HepG2 (cell line): Measurements from ENCODE around the gene MFNG. TPM values are rescaled to one million over a fixed set of nuclear protein-coding genes. Genes with fewer than 3 reads are reported as not detected.

Source experiments
- ATAC-seq: fragments of 200-7000 bp; cut with Tn5 transposase; 3 replicates; pipeline ENCODE4 v1.9.1; 2020; ENCODE audit warnings: mild to moderate bottlenecking, moderate library complexity
- BruUV-seq: library from RNA; stranded (reverse); fragments of 400-500 nt; replicated peaks from 2 replicates; lab custom pipeline; 2021; lab: Mats Ljungman, UMichigan
- CTCF ChIA-PET: fragments of 300-600 bp; formaldehyde crosslinking; extraction: SDS; loops from one replicate; lab custom pipeline; 2021; ENCODE audit warnings: low total read pairs, inconsistent platforms, low intra/inter-chr PET ratio; lab: Yijun Ruan, JAX
- POLR2A ChIA-PET: fragments of 350-600 bp; sonication (Branson Sonifier 250); formaldehyde crosslinking; loops from one replicate; lab custom pipeline; 2020; ENCODE audit warnings: antibody characterized with exemption, inconsistent platforms; lab: Yijun Ruan, JAX
- DNase-seq: peaks from one replicate; pipeline ENCODE4 v3.0.0-alpha.2; 2015; ENCODE audit warnings: low spot score
- FAIRE-seq: peaks from 3 replicates; lab custom pipeline; 2011; peaks lifted over from hg19 to GRCh38; lab: Jason Lieb, UNC
- H2AFZ ChIP-seq: one replicate; pipeline ENCODE4 v1.6.1; 2011; ENCODE audit warnings: low read length, inconsistent platforms
- H3K27ac ChIP-seq: fragments of 300-600 bp; 3 replicates; pipeline ENCODE4 v1.8.0; 2011; ENCODE audit warnings: mixed run types, mild to moderate bottlenecking, mixed read lengths, low read length, inconsistent platforms; ENCODE audit not compliant: insufficient read depth; ENCODE audit errors: extremely low read length
- H3K27me3 ChIP-seq, 2 experiments: fragments of 200-600 bp in 1 of 2; 2 replicates in 1 of 2; 3 replicates in 1 of 2; pipeline versions ENCODE4 v1.6.0 to v1.8.0; 2011; ENCODE audit warnings: low read length in 2 of 2, mild to moderate bottlenecking in 2 of 2, moderate library complexity in 2 of 2, inconsistent platforms in 1 of 2; ENCODE audit not compliant: insufficient read depth in 2 of 2, control insufficient read depth in 1 of 2
- H3K36me3 ChIP-seq, 2 experiments: fragments of 200-600 bp in 1 of 2; replicated peaks in 1 of 2; 2 replicates in 1 of 2; 3 replicates in 1 of 2; pipeline versions ENCODE4 v1.5.1 to v1.8.0; 2011; ENCODE audit warnings: low read length in 2 of 2, inconsistent platforms in 1 of 2; ENCODE audit not compliant: insufficient read depth in 2 of 2, control insufficient read depth in 1 of 2
- H3K4me1 ChIP-seq: 2 replicates; pipeline ENCODE4 v1.5.1; 2012; ENCODE audit warnings: low read length, inconsistent platforms; ENCODE audit not compliant: insufficient read depth
- H3K4me2 ChIP-seq: 2 replicates; pipeline ENCODE4 v1.6.0; 2011; ENCODE audit warnings: low read depth, low read length, inconsistent platforms
- H3K4me3 ChIP-seq, 3 experiments: fragments of 200-600 bp in 1 of 3; sonication (generic), shearing (Covaris generic) in 1 of 3; replicated peaks in 1 of 3; 2 replicates each; pipeline ENCODE4 v1.5.1; 2011 to 2016; ENCODE audit warnings: low read length in 3 of 3, inconsistent platforms in 2 of 3, low read depth in 2 of 3, mild to moderate bottlenecking in 2 of 3, control low read depth in 1 of 3, mixed read lengths in 1 of 3; ENCODE audit not compliant: insufficient read depth in 1 of 3
- H3K79me2 ChIP-seq: one replicate; pipeline ENCODE4 v1.6.1; 2011; ENCODE audit warnings: low read length, inconsistent platforms; ENCODE audit not compliant: insufficient read depth
- H3K9ac ChIP-seq: 2 replicates; pipeline ENCODE4 v1.6.0; 2011; ENCODE audit warnings: mild to moderate bottlenecking, low read depth, low read length, inconsistent platforms; ENCODE audit not compliant: insufficient read depth
- H3K9me3 ChIP-seq: 2 replicates; pipeline ENCODE4 v1.5.1; 2012; ENCODE audit warnings: mild to moderate bottlenecking, low read length
- H4K20me1 ChIP-seq: 2 replicates; pipeline ENCODE4 v1.6.0; 2011; ENCODE audit warnings: inconsistent platforms, mild to moderate bottlenecking, low read length, moderate library complexity; ENCODE audit not compliant: insufficient read depth
- CBX2 ChIP-seq, 2 experiments: fragments of 200-600 bp in 1 of 2; sonication (generic); formaldehyde crosslinking in 1 of 2; IDR thresholded peaks; 2 replicates each; pipeline versions ENCODE4 v1.7.0 to v1.8.1; 2018 to 2022; ENCODE audit warnings: low read depth in 2 of 2, low read length in 1 of 2, mild to moderate bottlenecking in 1 of 2, missing genetic modification reagents in 1 of 2
- DMTF1 ChIP-seq: sonication (generic); formaldehyde crosslinking; IDR thresholded peaks from 2 replicates; pipeline ENCODE4 v1.4.0; 2020; ENCODE audit warnings: mild to moderate bottlenecking, missing genetic modification reagents
- EHMT2 ChIP-seq: fragments of 200-600 bp; sonication (generic); IDR thresholded peaks from 2 replicates; pipeline ENCODE4 v1.7.0; 2017; ENCODE audit warnings: antibody characterized with exemption, low read depth, low read length, borderline replicate concordance
- HHEX ChIP-seq: IDR thresholded peaks from 2 replicates; pipeline ENCODE4 v1.6.1; 2016; ENCODE audit warnings: control low read depth
- HMGA1 ChIP-seq: sonication (generic); formaldehyde crosslinking; conservative IDR thresholded peaks from 2 replicates; pipeline ENCODE4 v1.4.0; 2020; ENCODE audit warnings: missing genetic modification reagents
- HMGXB3 ChIP-seq: sonication (generic); formaldehyde crosslinking; IDR thresholded peaks from 2 replicates; pipeline ENCODE4 v1.4.0; 2020; ENCODE audit warnings: missing genetic modification reagents, borderline replicate concordance
- MED13 ChIP-seq: sonication (generic); formaldehyde crosslinking; IDR thresholded peaks from 2 replicates; pipeline ENCODE4 v1.5.0; 2020; ENCODE audit warnings: missing genetic modification reagents
- MEF2D ChIP-seq: sonication (generic); formaldehyde crosslinking; IDR thresholded peaks from 2 replicates; pipeline ENCODE4 v1.5.1; 2020; ENCODE audit warnings: mild to moderate bottlenecking, missing genetic modification reagents
- MTA1 ChIP-seq: sonication (generic); formaldehyde crosslinking; IDR thresholded peaks from 2 replicates; pipeline ENCODE4 v1.4.0; 2020; ENCODE audit warnings: missing genetic modification reagents, mild to moderate bottlenecking, borderline replicate concordance
- THRA ChIP-seq: sonication (generic); formaldehyde crosslinking; IDR thresholded peaks from 2 replicates; pipeline ENCODE4 v1.4.0; 2020; ENCODE audit warnings: missing genetic modification reagents, borderline replicate concordance
- TRIM24 ChIP-seq: sonication (generic); formaldehyde crosslinking; IDR thresholded peaks from 2 replicates; pipeline ENCODE4 v1.8.0; 2022; ENCODE audit warnings: mild to moderate bottlenecking, missing genetic modification reagents
- ZBTB33 ChIP-seq: sonication (generic); formaldehyde crosslinking; IDR thresholded peaks from 2 replicates; pipeline ENCODE4 v1.4.0; 2020; ENCODE audit warnings: missing genetic modification reagents
- ZNF143 ChIP-seq: sonication (generic); formaldehyde crosslinking; IDR thresholded peaks from 2 replicates; pipeline ENCODE4 v1.4.0; 2020; ENCODE audit warnings: missing genetic modification reagents
- ZNF205 ChIP-seq: IDR thresholded peaks from 2 replicates; pipeline ENCODE4 v1.6.1; 2018; ENCODE audit warnings: missing biosample characterization, missing genetic modification reagents
- ZNF264 ChIP-seq: sonication (generic); formaldehyde crosslinking; IDR thresholded peaks from 2 replicates; pipeline ENCODE4 v1.4.0; 2020; ENCODE audit warnings: missing genetic modification reagents
- ZNF790 ChIP-seq: sonication (generic); formaldehyde crosslinking; IDR thresholded peaks from 2 replicates; pipeline ENCODE4 v1.8.0; 2022; ENCODE audit warnings: missing genetic modification reagents, mild to moderate bottlenecking, borderline replicate concordance
- WGBS: methylation state at CpG from one replicate; pipeline ENCODE4 v1.1.6; 2017; ENCODE audit warnings: low lambda C conversion rate; 5-methylcytosine and 5-hydroxymethylcytosine counted together
- in situ Hi-C: cut with HindIII; loops from 2 replicates; pipeline ENCODE4 v1.10.0; 2017; ENCODE audit warnings: low pct_unique_long_range_greater_than_20kb; ENCODE audit not compliant: extremely low pct_ligation_motif_present
- intact Hi-C: fragments of 100-400 bp; cut with micrococcal nuclease; formaldehyde crosslinking; loops from one replicate; pipeline ENCODE4 v1.10.0; 2022; ENCODE audit not compliant: unreplicated experiment
- polyA plus RNA-seq, 8 experiments: library from polyadenylated mRNA; depleted of rRNA in 3 of 8; stranded (reverse) in 7 of 8; unstranded in 1 of 8; fragments of >200 nt; fragmentation: Illumina TruSeq in 4 of 8; extraction: Trizol in 4 of 8; gene quantifications; 2 replicates each; pipeline versions ENCODE4 v1.2.1 to v1.2.3, GENCODE V29; 2011 to 2016; ENCODE audit warnings: low read depth in 4 of 8, missing spikeins in 1 of 8, mixed read lengths in 1 of 8; ENCODE audit not compliant: insufficient read depth in 1 of 8
- total RNA-seq, 5 experiments: library from RNA; depleted of rRNA; stranded (reverse); fragments of >200 nt; fragmentation: Illumina TruSeq; extraction: Trizol; gene quantifications; 2 replicates each; pipeline ENCODE4 v1.2.3, GENCODE V29; 2016; ENCODE audit warnings: low read depth in 1 of 5

MFNG gene
- total and polyA plus RNA-seq, 2 of the 13 experiments (the other 11 are each of a cell fraction or from before 2014, with no cell fraction given) = 1.0 to 11.7 TPM

GRCh38 chr22:37432708-37433054, 53.5 kb downstream of the MFNG start:
- Histone ChIP-seq H3K9me3 (no peaks in the 10 kb centered on the region), H3K4me3 (no peak overlapping the region), H3K9ac (no peak overlapping the region), H4K20me1 (peaks cover 7% of the 10 kb centered on the region; the same call in 1 of the 2 replicates), H3K79me2 (no peaks in the 10 kb centered on the region), H3K36me3 (no peaks in the 10 kb centered on the region), H3K27ac (no peak overlapping the region), H2AFZ (no peak overlapping the region), H3K4me2 (no peak overlapping the region), H3K4me1 (peaks cover 26% of the 10 kb centered on the region), H3K27me3 (peaks cover 17 to 64% of the 10 kb centered on the region in 2 experiments)
- ChIA-PET CTCF (no interaction called here), POLR2A (interaction anchor here (2.2 kb wide), 1 partner anchor 22 kb away, joined by 5 read pairs; no protein-coding TSS in a partner anchor)
- ATAC-seq (no peak), DNase-seq (no peak), FAIRE-seq (no peak)
- intact Hi-C loops = no loop called here
- BruUV-seq = no TSS peak
- in situ Hi-C loops = no loop called here
- WGBS = 44% methylated on average over 3 of the region's 3 CpGs
- TF ChIP-seq THRA (CRISPR knock-in tag) (no peak), TRIM24 (CRISPR knock-in tag) (no peak), MTA1 (CRISPR knock-in tag) (no peak), DMTF1 (CRISPR knock-in tag) (no peak), HMGXB3 (CRISPR knock-in tag) (no peak), ZNF143 (CRISPR knock-in tag) (no peak), ZNF264 (no peak), CBX2 (IDR thresholded peaks at IDR 0.05; ENCODE audit: low read depth, low read length) (no peak), CBX2 (CRISPR knock-in tag; IDR thresholded peaks at IDR 0.05; ENCODE audit: low read depth) (no peak), HHEX (CRISPR knock-in tag) (no peak), MED13 (CRISPR knock-in tag) (no peak), ZNF790 (CRISPR knock-in tag) (no peak), MEF2D (CRISPR knock-in tag) (no peak), ZBTB33 (no peak), HMGA1 (CRISPR knock-in tag) (no peak), ZNF205 (CRISPR knock-in tag) (no peak), EHMT2 (no peak)
